Neural cell (in vitro differentiated cells): ENCODE results near the gene FN3K.

ENCODE experiments used
- CTCF ChIP-seq: fragments of 450-650 bp; IDR thresholded peaks from 2 replicates; pipeline ENCODE4 v1.5.1; 2014; ENCODE audit warnings: antibody characterized with exemption, mild to moderate bottlenecking, moderate library complexity; ENCODE audit not compliant: poor library complexity, severe bottlenecking
- EP300 ChIP-seq: fragments of 450-650 bp; conservative IDR thresholded peaks from 2 replicates; pipeline ENCODE4 v1.6.1; 2014; ENCODE audit warnings: antibody characterized with exemption, mild to moderate bottlenecking, moderate library complexity; ENCODE audit not compliant: poor library complexity, severe bottlenecking

GRCh38 chr17:82703935-82704865, 31.2 kb upstream of the FN3K start:
- TF ChIP-seq EP300 (no peak), CTCF (no peak)
